Measurements from ENCODE around the gene KCNIP4.

KCNIP4 gene

GRCh38 chr4:21884615-21885014 is 64.0 kb downstream of the KCNIP4 start:
- H3K4me3 ChIP-seq (ENCODE audit: extremely low read depth, insufficient read depth, low read length, poor library complexity, severe bottlenecking), result no peak overlapping the region
- H3K4me1 ChIP-seq (ENCODE audit: control insufficient read depth, insufficient read depth, low read length, poor library complexity, severe bottlenecking), result no peaks in the 10 kb centered on the region
- no peaks in the 10 kb centered on the region for H3K9me3 ChIP-seq (ENCODE audit: control insufficient read depth, low read length)
- no peak overlapping the region for H3K27ac ChIP-seq (ENCODE audit: low read depth, low read length, severe bottlenecking)
- H3K36me3 ChIP-seq (ENCODE audit: control insufficient read depth, insufficient read depth, low read length), result no peaks in the 10 kb centered on the region
- WGBS, 2 experiments (ENCODE audit: insufficient coverage in 2 of 2), result 88 to 100% methylated on average over 1 to 2 of the region's 2 CpGs

GRCh38 chr4:21882051-21882839 is 66.3 kb downstream of the KCNIP4 start:
- 92 to 94% methylated on average over 4 of the region's 4 CpGs for WGBS, 2 experiments (ENCODE audit: insufficient coverage in 2 of 2)
- Histone ChIP-seq H3K27ac (ENCODE audit: low read depth, low read length, severe bottlenecking) (no peak overlapping the region), H3K4me3 (ENCODE audit: extremely low read depth, insufficient read depth, low read length, poor library complexity, severe bottlenecking) (no peak overlapping the region), H3K36me3 (ENCODE audit: control insufficient read depth, insufficient read depth, low read length) (no peaks in the 10 kb centered on the region), H3K4me1 (ENCODE audit: control insufficient read depth, insufficient read depth, low read length, poor library complexity, severe bottlenecking) (no peaks in the 10 kb centered on the region), H3K9me3 (ENCODE audit: control insufficient read depth, low read length) (no peaks in the 10 kb centered on the region)

- WGBS, 2 experiments (ENCODE audit: insufficient coverage in 2 of 2), result 8% methylated on average over 2 of the region's 3 CpGs; no CpG with 5 or more reads in 1 of the 2 experiments
- H3K4me3 ChIP-seq (ENCODE audit: extremely low read depth, insufficient read depth, low read length, poor library complexity, severe bottlenecking), result no peak overlapping the region
- H3K36me3 ChIP-seq (ENCODE audit: control insufficient read depth, insufficient read depth, low read length), result no peaks in the 10 kb centered on the region
- no peaks in the 10 kb centered on the region for H3K4me1 ChIP-seq (ENCODE audit: control insufficient read depth, insufficient read depth, low read length, poor library complexity, severe bottlenecking)
- H3K9me3 ChIP-seq (ENCODE audit: control insufficient read depth, low read length), result no peaks in the 10 kb centered on the region
- no peak overlapping the region for H3K27ac ChIP-seq (ENCODE audit: low read depth, low read length, severe bottlenecking)
These were observed 69.4 kb downstream of the KCNIP4 start for GRCh38 chr4:21879187-21879586.

GRCh38 chr4:21876711-21877110 is 71.9 kb downstream of the KCNIP4 start:
- no CpG with 5 or more reads among the region's 1 CpG for WGBS, 2 experiments (ENCODE audit: insufficient coverage in 2 of 2)
- H3K27ac ChIP-seq (ENCODE audit: low read depth, low read length, severe bottlenecking), result no peak overlapping the region
- H3K4me1 ChIP-seq (ENCODE audit: control insufficient read depth, insufficient read depth, low read length, poor library complexity, severe bottlenecking), result no peaks in the 10 kb centered on the region
- no peaks in the 10 kb centered on the region for H3K9me3 ChIP-seq (ENCODE audit: control insufficient read depth, low read length)
- H3K4me3 ChIP-seq (ENCODE audit: extremely low read depth, insufficient read depth, low read length, poor library complexity, severe bottlenecking), result no peak overlapping the region
- no peaks in the 10 kb centered on the region for H3K36me3 ChIP-seq (ENCODE audit: control insufficient read depth, insufficient read depth, low read length)

GRCh38 chr4:21873145-21873544 is 75.4 kb downstream of the KCNIP4 start:
- Histone ChIP-seq H3K36me3 (ENCODE audit: control insufficient read depth, insufficient read depth, low read length) (no peaks in the 10 kb centered on the region), H3K4me1 (ENCODE audit: control insufficient read depth, insufficient read depth, low read length, poor library complexity, severe bottlenecking) (no peaks in the 10 kb centered on the region), H3K9me3 (ENCODE audit: control insufficient read depth, low read length) (no peaks in the 10 kb centered on the region), H3K4me3 (ENCODE audit: extremely low read depth, insufficient read depth, low read length, poor library complexity, severe bottlenecking) (no peak overlapping the region), H3K27ac (ENCODE audit: low read depth, low read length, severe bottlenecking) (no peak overlapping the region)
- no CpG with 5 or more reads among the region's 1 CpG for WGBS, 2 experiments (ENCODE audit: insufficient coverage in 2 of 2)

- H3K9me3 ChIP-seq (ENCODE audit: control insufficient read depth, low read length), result no peaks in the 10 kb centered on the region
- H3K36me3 ChIP-seq (ENCODE audit: control insufficient read depth, insufficient read depth, low read length), result no peaks in the 10 kb centered on the region
- WGBS, 2 experiments (ENCODE audit: insufficient coverage in 2 of 2), result 75 to 77% methylated on average over 4 to 5 of the region's 5 CpGs
- H3K27ac ChIP-seq (ENCODE audit: low read depth, low read length, severe bottlenecking), result no peak overlapping the region
- H3K4me3 ChIP-seq (ENCODE audit: extremely low read depth, insufficient read depth, low read length, poor library complexity, severe bottlenecking), result no peak overlapping the region
- H3K4me1 ChIP-seq (ENCODE audit: control insufficient read depth, insufficient read depth, low read length, poor library complexity, severe bottlenecking), result no peaks in the 10 kb centered on the region
These were observed 76.5 kb downstream of the KCNIP4 start for GRCh38 chr4:21872101-21872500.

GRCh38 chr4:21869978-21870745 is 78.4 kb downstream of the KCNIP4 start:
- no peak overlapping the region for H3K4me3 ChIP-seq (ENCODE audit: extremely low read depth, insufficient read depth, low read length, poor library complexity, severe bottlenecking)
- no peaks in the 10 kb centered on the region for H3K4me1 ChIP-seq (ENCODE audit: control insufficient read depth, insufficient read depth, low read length, poor library complexity, severe bottlenecking)
- H3K27ac ChIP-seq (ENCODE audit: low read depth, low read length, severe bottlenecking), result no peak overlapping the region
- WGBS, 2 experiments (ENCODE audit: insufficient coverage in 2 of 2), result 80 to 96% methylated on average over 3 to 4 of the region's 8 CpGs
- no peaks in the 10 kb centered on the region for H3K9me3 ChIP-seq (ENCODE audit: control insufficient read depth, low read length)
- H3K36me3 ChIP-seq (ENCODE audit: control insufficient read depth, insufficient read depth, low read length), result no peaks in the 10 kb centered on the region

- H3K27ac ChIP-seq (ENCODE audit: low read depth, low read length, severe bottlenecking), result no peak overlapping the region
- H3K9me3 ChIP-seq (ENCODE audit: control insufficient read depth, low read length), result no peaks in the 10 kb centered on the region
- no peaks in the 10 kb centered on the region for H3K36me3 ChIP-seq (ENCODE audit: control insufficient read depth, insufficient read depth, low read length)
- WGBS, 2 experiments (ENCODE audit: insufficient coverage in 2 of 2), result no CpG with 5 or more reads among the region's 2 CpGs
- H3K4me1 ChIP-seq (ENCODE audit: control insufficient read depth, insufficient read depth, low read length, poor library complexity, severe bottlenecking), result no peaks in the 10 kb centered on the region
- no peak overlapping the region for H3K4me3 ChIP-seq (ENCODE audit: extremely low read depth, insufficient read depth, low read length, poor library complexity, severe bottlenecking)
These were observed 83.9 kb downstream of the KCNIP4 start for GRCh38 chr4:21864686-21865085.

- no peak overlapping the region for H3K4me3 ChIP-seq (ENCODE audit: extremely low read depth, insufficient read depth, low read length, poor library complexity, severe bottlenecking)
- 83% methylated on average over 1 of the region's 6 CpGs; no CpG with 5 or more reads in 1 of the 2 experiments for WGBS, 2 experiments (ENCODE audit: insufficient coverage in 2 of 2)
These were observed 85.7 kb downstream of the KCNIP4 start for GRCh38 chr4:21862917-21863316.

GRCh38 chr4:21858971-21859370 is 89.6 kb downstream of the KCNIP4 start:
- 90 to 94% methylated on average over 2 of the region's 3 CpGs for WGBS, 2 experiments (ENCODE audit: insufficient coverage in 2 of 2)
- Histone ChIP-seq H3K27ac (ENCODE audit: low read depth, low read length, severe bottlenecking) (no peak overlapping the region), H3K4me3 (ENCODE audit: extremely low read depth, insufficient read depth, low read length, poor library complexity, severe bottlenecking) (no peak overlapping the region), H3K4me1 (ENCODE audit: control insufficient read depth, insufficient read depth, low read length, poor library complexity, severe bottlenecking) (no peaks in the 10 kb centered on the region), H3K36me3 (ENCODE audit: control insufficient read depth, insufficient read depth, low read length) (no peaks in the 10 kb centered on the region), H3K9me3 (ENCODE audit: control insufficient read depth, low read length) (peaks cover 11% of the 10 kb centered on the region)

More at GRCh38 chr4:21862917-21863316, 85.7 kb downstream of the KCNIP4 start:
- Histone ChIP-seq H3K9me3 (ENCODE audit: control insufficient read depth, low read length) (peaks cover under 1% of the 10 kb centered on the region), H3K36me3 (ENCODE audit: control insufficient read depth, insufficient read depth, low read length) (no peaks in the 10 kb centered on the region), H3K4me1 (ENCODE audit: control insufficient read depth, insufficient read depth, low read length, poor library complexity, severe bottlenecking) (no peaks in the 10 kb centered on the region), H3K27ac (ENCODE audit: low read depth, low read length, severe bottlenecking) (no peak overlapping the region)

GRCh38 chr4:21856754-21857153 is 91.8 kb downstream of the KCNIP4 start:
- Histone ChIP-seq H3K27ac (ENCODE audit: low read depth, low read length, severe bottlenecking) (no peak overlapping the region), H3K9me3 (ENCODE audit: control insufficient read depth, low read length) (peaks cover 11% of the 10 kb centered on the region), H3K4me1 (ENCODE audit: control insufficient read depth, insufficient read depth, low read length, poor library complexity, severe bottlenecking) (no peaks in the 10 kb centered on the region), H3K4me3 (ENCODE audit: extremely low read depth, insufficient read depth, low read length, poor library complexity, severe bottlenecking) (no peak overlapping the region), H3K36me3 (ENCODE audit: control insufficient read depth, insufficient read depth, low read length) (no peaks in the 10 kb centered on the region)
- 60 to 89% methylated on average over 1 to 2 of the region's 2 CpGs for WGBS, 2 experiments (ENCODE audit: insufficient coverage in 2 of 2)

Data from mesodermal cell (in vitro differentiated cells).